Muscle of back (tissue), 13 donors: ENCODE measurements around the gene LRRC3C. TPM values are rescaled to one million over a fixed set of nuclear protein-coding genes. Genes with fewer than 3 reads are reported as not detected.
A peak's percentile ranks its signal among the peaks of the same experiment; 100 is the strongest.
"Not testable (repeated sequence)": the region's sequence is repeated elsewhere in the genome, so short reads cannot be mapped to it uniquely, and the experiment has no call there.

ENCODE experiments used
- DNase-seq, 3 donors: peaks; one replicate each; pipeline versions ENCODE4 v3.0.0 to v3.0.0-alpha.2; 2013
- long read RNA-seq, 9 donors: transcript quantifications; one replicate each; lab custom pipeline, GENCODE V29; 2026
- polyA plus RNA-seq, 10 donors: library from polyadenylated mRNA; unstranded; fragments of 120-200 nt; gene quantifications; one replicate each; pipeline ENCODE4 v1.2.1, GENCODE V29; 2013; ENCODE audit not compliant: insufficient read length in 10 of 10

The LRRC3C gene
- not detected for polyA plus RNA-seq
- long read RNA-seq, donor 1 = 0 reads
- long read RNA-seq, donor 2 = 0 reads
- long read RNA-seq, donor 3 = 0 reads
- long read RNA-seq, donor 4 = 0 reads
- long read RNA-seq, donor 5 = 0 reads
- long read RNA-seq, donor 6 = 0 reads
- long read RNA-seq, donor 7 = 0 reads
- long read RNA-seq, donor 8 = 0 reads
- long read RNA-seq, donor 9 = 0 reads

- DNase-seq = peak; percentile 93 to 98 (median 96)
Observed at GRCh38 chr17:39927101-39927928, at the start of gene LRRC3C, which contains the start of gene ORMDL3. Gene LRRC3C, plus strand, starts transcription at chr17:39927732. Its CDS starts 13,792 bp downstream, at chr17:39941524. Gene ORMDL3, minus strand, starts transcription at chr17:39927601. Its CDS starts 3,398 bp downstream, at chr17:39924203.

- not testable (repeated sequence) for DNase-seq
Observed at GRCh38 chr17:39886102-39886501, 41.4 kb upstream of the LRRC3C start.

- no peak for DNase-seq
Observed at GRCh38 chr17:39887078-39887477, 40.5 kb upstream of the LRRC3C start.

GRCh38 chr17:39889200-39889599 lies 38.3 kb upstream of the LRRC3C start:
- DNase-seq = no peak

- DNase-seq = no peak
Observed at GRCh38 chr17:39894681-39895376, 32.7 kb upstream of the LRRC3C start.

- no peak for DNase-seq
Observed at GRCh38 chr17:39898088-39898487, 29.4 kb upstream of the LRRC3C start.

- DNase-seq = no peak
Observed at GRCh38 chr17:39899215-39899614, 28.3 kb upstream of the LRRC3C start.

- not testable (repeated sequence) for DNase-seq
Observed at GRCh38 chr17:39902027-39902426, 25.5 kb upstream of the LRRC3C start.

- DNase-seq = no peak
Observed at GRCh38 chr17:39903158-39903884, 24.2 kb upstream of the LRRC3C start.

- DNase-seq = no peak
Observed at GRCh38 chr17:39904990-39905288, 22.6 kb upstream of the LRRC3C start.

GRCh38 chr17:39908789-39909352 lies 18.7 kb upstream of the LRRC3C start:
- DNase-seq = no peak

GRCh38 chr17:39913989-39914388 lies 13.5 kb upstream of the LRRC3C start:
- no peak for DNase-seq

- no peak for DNase-seq
Observed at GRCh38 chr17:39915559-39915958, 12.0 kb upstream of the LRRC3C start.

- DNase-seq = no peak
Observed at GRCh38 chr17:39916918-39917317, 10.6 kb upstream of the LRRC3C start.

- DNase-seq = no peak
Observed at GRCh38 chr17:39919087-39919683, 8.3 kb upstream of the LRRC3C start.

- no peak for DNase-seq
Observed at GRCh38 chr17:39920218-39921210, 7.0 kb upstream of the LRRC3C start.

GRCh38 chr17:39921323-39921722 lies 6.2 kb upstream of the LRRC3C start:
- no peak for DNase-seq

GRCh38 chr17:39922006-39922405 lies 5.5 kb upstream of the LRRC3C start:
- DNase-seq = no peak

- DNase-seq = no peak
Observed at GRCh38 chr17:39923230-39923629, 4.3 kb upstream of the LRRC3C start.
